GM21447 (cell line): Measurements from ENCODE around the gene C9orf43.

Experiments used
- ATAC-seq: cut with Tn5 transposase; IDR thresholded peaks from one replicate; pipeline ENCODE4 v1.9.1; 2021; ENCODE audit not compliant: unreplicated experiment

The C9orf43 gene

GRCh38 chr9:113463418-113464285 lies 53.1 kb downstream of the C9orf43 start, which contains the start of gene RGS3:
TSS of gene RGS3 (plus strand) at chr9:113463727. CDS start at chr9:113463803, 76 bp downstream.
- no peak for ATAC-seq

- ATAC-seq, result no peak
Measured at GRCh38 chr9:113464286-113464660, 53.7 kb downstream of the C9orf43 start.

GRCh38 chr9:113465599-113466140 lies 55.1 kb downstream of the C9orf43 start:
- ATAC-seq, result no peak

- no peak for ATAC-seq
Measured at GRCh38 chr9:113467183-113467582, 56.6 kb downstream of the C9orf43 start.

GRCh38 chr9:113468716-113469448 lies 58.3 kb downstream of the C9orf43 start:
- ATAC-seq, result no peak

GRCh38 chr9:113471143-113471542 lies 60.6 kb downstream of the C9orf43 start:
- ATAC-seq, result no peak

GRCh38 chr9:113471566-113471965 lies 61.0 kb downstream of the C9orf43 start:
- no peak for ATAC-seq

- no peak for ATAC-seq
Measured at GRCh38 chr9:113472199-113472598, 61.7 kb downstream of the C9orf43 start.

GRCh38 chr9:113474360-113475028 lies 63.9 kb downstream of the C9orf43 start:
- no peak for ATAC-seq

- no peak for ATAC-seq
Measured at GRCh38 chr9:113475031-113475430, 64.5 kb downstream of the C9orf43 start.

GRCh38 chr9:113475992-113476391 lies 65.4 kb downstream of the C9orf43 start:
- ATAC-seq, result no peak

- no peak for ATAC-seq
Measured at GRCh38 chr9:113476511-113476916, 66.0 kb downstream of the C9orf43 start.

- no peak for ATAC-seq
Measured at GRCh38 chr9:113477058-113477457, 66.5 kb downstream of the C9orf43 start.

- no peak for ATAC-seq
Measured at GRCh38 chr9:113477661-113478060, 67.1 kb downstream of the C9orf43 start.

- no peak for ATAC-seq
Measured at GRCh38 chr9:113479174-113479621, 68.7 kb downstream of the C9orf43 start.
